ENCODE measurements around the gene GRM2. TPM values are rescaled to one million over a fixed set of nuclear protein-coding genes. Genes with fewer than 3 reads are reported as not detected.
A peak's percentile ranks its signal among the peaks of the same experiment; 100 is the strongest.

The GRM2 gene
- total and polyA plus RNA-seq, 10 of the 15 experiments (the other 5 are each of a cell fraction or from before 2014, with no cell fraction given), result 0.01 to 0.14 (median 0.06) TPM; not detected in 5

DNA sequence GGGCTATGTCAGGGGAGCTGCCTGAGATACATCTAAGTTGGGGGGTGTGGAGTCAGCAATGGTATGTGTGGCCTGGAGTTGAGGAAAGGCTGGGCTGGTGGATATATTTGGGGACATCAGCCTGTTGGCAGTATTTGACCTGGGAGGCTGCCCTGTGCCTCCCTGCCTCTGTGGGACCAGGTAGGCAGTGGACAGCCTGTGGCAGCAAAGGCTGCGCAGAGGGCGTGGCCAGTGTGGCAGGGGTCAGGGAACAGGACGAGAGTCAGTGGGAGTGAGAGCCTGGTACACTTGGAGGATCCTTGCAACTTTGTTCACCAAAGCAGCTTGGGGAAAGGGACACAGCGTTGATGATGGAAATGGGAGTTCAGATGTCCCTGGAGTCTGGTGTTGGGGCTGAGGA lies 20.8 kb upstream of the GRM2 start:
- no peak for DNase-seq (ENCODE audit: low read depth, low spot score)
- Histone ChIP-seq H3K4me2 (ENCODE audit: control insufficient read depth, insufficient read depth) (peak overlapping the region; percentile 36), H3K4me3 (peak overlapping the region; percentile 14; the same call in 1 of the 2 replicates), H4K20me1 (ENCODE audit: control insufficient read depth, insufficient read depth) (no peaks in the 10 kb centered on the region), H2AFZ (ENCODE audit: control insufficient read depth, low read depth, low read length) (no peak overlapping the region), H3K36me3 (ENCODE audit: control insufficient read depth in 2 of 2, insufficient read depth in 2 of 2, low read length in 1 of 2) (peaks cover 22 to 41% of the 10 kb centered on the region in 2 experiments), H3K4me1 (ENCODE audit: control insufficient read depth, insufficient read depth, low read length) (peaks cover 33% of the 10 kb centered on the region), H3K27me3 (replicated peaks in 1 of 2; ENCODE audit: control insufficient read depth in 2 of 2, insufficient read depth in 2 of 2, low read length in 1 of 2) (no peaks in the 10 kb centered on the region), H3K27ac (ENCODE audit: control insufficient read depth, insufficient read depth) (peak overlapping the region; percentile 81), H3K9ac (ENCODE audit: control insufficient read depth, insufficient read depth, low read length) (peak overlapping the region; percentile 50), H3K79me2 (ENCODE audit: control insufficient read depth, insufficient read depth, low read length) (peaks cover 9% of the 10 kb centered on the region), H3K9me3 (replicated peaks; ENCODE audit: control insufficient read depth, insufficient read depth, low read length) (no peaks in the 10 kb centered on the region)
- CTCF ChIA-PET, result interaction anchor here (0.7 to 11.7 kb wide), 5 partner anchors 15 to 288 kb away, joined by 3 to 243 read pairs (median 5); partner anchors contain the start of genes ABHD14B, DCAF1 and TEX264
- POLR2A ChIA-PET, result interaction anchor here (1.0 to 1.8 kb wide), 3 partner anchors 12 to 186 kb away, joined by 3 to 20 read pairs (median 6); partner anchors contain the start of genes DCAF1 and TEX264
- SMC1A ChIA-PET (ENCODE audit: uncharacterized antibody, unreplicated experiment), result interaction anchor here (0.7 to 4.1 kb wide), 5 partner anchors 12 to 186 kb away, joined by 3 to 12 read pairs (median 4); partner anchors contain the start of gene DCAF1
- WGBS (ENCODE audit: insufficient coverage, insufficient replicate concordance, low lambda C conversion rate, missing lambda C conversion rate), result 79% methylated on average over 4 of the region's 4 CpGs
- RAD21 ChIA-PET (ENCODE audit: unreplicated experiment), result interaction anchor here (0.6 to 1.8 kb wide), 5 partner anchors 11 to 186 kb away, joined by 3 to 9 read pairs (median 5); partner anchors contain the start of gene DCAF1
- intact Hi-C loops (cut with micrococcal nuclease; ENCODE audit: unreplicated experiment) (no loop called here), in situ Hi-C loops (cut with MboI) (loop anchor here (25.0 kb wide), 1 partner anchor 1074 kb away; the partner anchor contains the start of genes CISH and MAPKAPK3)
- no peak for ATAC-seq
- no peak for FAIRE-seq
- BruUV-seq (replicated peaks), result no TSS peak
- TF ChIP-seq EGR1 (IDR thresholded peaks at IDR 0.05; ENCODE audit: borderline replicate concordance in 1 of 2, low read depth in 2 of 2, low read length in 2 of 2), result no peak
- no peak for TF ChIP-seq YBX1 (IDR thresholded peaks at IDR 0.05)
- TF ChIP-seq ZNF622 (IDR thresholded peaks at IDR 0.05), result no peak
- no peak for TF ChIP-seq RAD21 (IDR thresholded peaks at IDR 0.05; ENCODE audit: insufficient read depth, low read depth, low read length)
- TF ChIP-seq, protein P1, sequence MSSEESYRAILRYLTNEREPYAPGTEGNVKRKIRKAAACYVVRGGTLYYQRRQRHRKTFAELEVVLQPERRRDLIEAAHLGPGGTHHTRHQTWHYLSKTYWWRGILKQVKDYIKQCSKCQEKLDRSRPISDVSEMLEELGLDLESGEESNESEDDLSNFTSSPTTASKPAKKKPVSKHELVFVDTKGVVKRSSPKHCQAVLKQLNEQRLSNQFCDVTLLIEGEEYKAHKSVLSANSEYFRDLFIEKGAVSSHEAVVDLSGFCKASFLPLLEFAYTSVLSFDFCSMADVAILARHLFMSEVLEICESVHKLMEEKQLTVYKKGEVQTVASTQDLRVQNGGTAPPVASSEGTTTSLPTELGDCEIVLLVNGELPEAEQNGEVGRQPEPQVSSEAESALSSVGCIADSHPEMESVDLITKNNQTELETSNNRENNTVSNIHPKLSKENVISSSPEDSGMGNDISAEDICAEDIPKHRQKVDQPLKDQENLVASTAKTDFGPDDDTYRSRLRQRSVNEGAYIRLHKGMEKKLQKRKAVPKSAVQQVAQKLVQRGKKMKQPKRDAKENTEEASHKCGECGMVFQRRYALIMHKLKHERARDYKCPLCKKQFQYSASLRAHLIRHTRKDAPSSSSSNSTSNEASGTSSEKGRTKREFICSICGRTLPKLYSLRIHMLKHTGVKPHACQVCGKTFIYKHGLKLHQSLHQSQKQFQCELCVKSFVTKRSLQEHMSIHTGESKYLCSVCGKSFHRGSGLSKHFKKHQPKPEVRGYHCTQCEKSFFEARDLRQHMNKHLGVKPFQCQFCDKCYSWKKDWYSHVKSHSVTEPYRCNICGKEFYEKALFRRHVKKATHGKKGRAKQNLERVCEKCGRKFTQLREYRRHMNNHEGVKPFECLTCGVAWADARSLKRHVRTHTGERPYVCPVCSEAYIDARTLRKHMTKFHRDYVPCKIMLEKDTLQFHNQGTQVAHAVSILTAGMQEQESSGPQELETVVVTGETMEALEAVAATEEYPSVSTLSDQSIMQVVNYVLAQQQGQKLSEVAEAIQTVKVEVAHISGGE (CRISPR knock-in tag; IDR thresholded peaks at IDR 0.05), result no peak
- no peak for TF ChIP-seq DPF2 (IDR thresholded peaks at IDR 0.05)
- no peak for TF ChIP-seq NFIC (IDR thresholded peaks at IDR 0.05; ENCODE audit: low read depth, low read length)
- TF ChIP-seq YY1 (IDR thresholded peaks at IDR 0.05; ENCODE audit: low read depth, low read length), result no peak
- no peak for TF ChIP-seq ZNF384 (IDR thresholded peaks at IDR 0.05; ENCODE audit: borderline replicate concordance, low read depth, low read length)
